Stimulated activated CD4-positive, alpha-beta T cell treated with anti-CD3 and anti-CD28 coated beads, Interleukin-2, amount 100 ng/mL, for 48 hours (primary cell): ENCODE results near the gene SPRTN.

Experiments used
- DNase-seq, 2 donors: peaks; one replicate each; pipeline ENCODE4 v3.0.0-alpha.2; 2020

The SPRTN gene, protein sequence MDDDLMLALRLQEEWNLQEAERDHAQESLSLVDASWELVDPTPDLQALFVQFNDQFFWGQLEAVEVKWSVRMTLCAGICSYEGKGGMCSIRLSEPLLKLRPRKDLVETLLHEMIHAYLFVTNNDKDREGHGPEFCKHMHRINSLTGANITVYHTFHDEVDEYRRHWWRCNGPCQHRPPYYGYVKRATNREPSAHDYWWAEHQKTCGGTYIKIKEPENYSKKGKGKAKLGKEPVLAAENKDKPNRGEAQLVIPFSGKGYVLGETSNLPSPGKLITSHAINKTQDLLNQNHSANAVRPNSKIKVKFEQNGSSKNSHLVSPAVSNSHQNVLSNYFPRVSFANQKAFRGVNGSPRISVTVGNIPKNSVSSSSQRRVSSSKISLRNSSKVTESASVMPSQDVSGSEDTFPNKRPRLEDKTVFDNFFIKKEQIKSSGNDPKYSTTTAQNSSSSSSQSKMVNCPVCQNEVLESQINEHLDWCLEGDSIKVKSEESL

DNA sequence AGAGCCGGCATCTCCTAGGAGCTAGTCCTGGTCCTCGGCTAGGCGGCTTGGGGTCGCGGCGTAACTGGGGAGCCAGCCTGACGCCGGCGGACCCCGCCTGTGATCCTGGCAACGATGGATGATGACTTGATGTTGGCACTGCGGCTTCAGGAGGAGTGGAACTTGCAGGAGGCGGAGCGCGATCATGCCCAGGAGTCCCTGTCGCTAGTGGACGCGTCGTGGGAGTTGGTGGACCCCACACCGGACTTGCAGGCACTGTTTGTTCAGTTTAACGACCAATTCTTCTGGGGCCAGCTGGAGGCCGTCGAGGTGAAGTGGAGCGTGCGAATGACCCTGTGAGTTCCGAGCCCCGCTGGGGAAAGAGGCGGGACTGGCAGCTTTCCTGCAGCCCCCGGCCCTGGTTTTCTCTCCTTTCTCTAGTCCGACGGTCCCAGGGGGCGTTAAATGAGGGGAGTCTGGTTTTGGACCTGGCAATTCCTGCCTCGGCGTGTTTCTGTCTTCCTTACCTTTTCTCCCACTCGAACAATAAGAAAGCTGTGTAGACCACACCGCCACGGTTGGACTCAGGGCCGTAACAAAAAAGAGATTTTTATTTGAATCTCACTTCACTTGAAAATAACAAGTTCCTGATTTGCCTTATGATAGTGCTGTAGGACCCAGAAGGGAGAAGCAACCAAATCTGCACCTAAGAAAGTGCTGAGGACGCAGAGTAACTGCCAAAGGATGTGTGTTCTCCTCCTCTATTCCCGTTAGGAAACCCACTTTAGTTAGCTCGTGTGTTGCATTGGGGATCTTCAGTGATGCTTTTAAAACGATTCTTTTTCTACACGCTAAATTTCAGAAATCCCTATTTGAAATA is at the start of gene SPRTN:
TSS of gene SPRTN (plus strand) at position 24 of the 859 bp plus-strand sequence. CDS start at position 115, 91 bp downstream.
- DNase-seq: no peak

DNA sequence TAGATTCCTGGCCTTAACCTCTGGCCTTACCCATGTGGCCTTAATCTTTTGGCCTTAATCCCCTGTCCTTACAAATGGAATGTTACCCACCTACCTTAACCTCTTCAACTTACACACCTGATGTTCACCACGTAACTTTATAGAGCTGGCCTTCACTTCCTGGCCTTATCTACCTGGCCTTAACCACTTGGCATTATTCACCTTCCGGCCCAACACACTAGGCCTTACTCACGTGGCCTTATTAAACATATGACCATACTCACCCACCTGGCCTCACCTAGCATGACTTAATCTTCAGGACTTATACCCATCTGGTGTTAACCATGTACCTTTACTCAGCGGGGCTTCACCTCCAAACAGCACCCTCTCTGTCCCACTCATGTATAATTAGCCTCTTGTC is 42.2 kb upstream of the SPRTN start:
- no peak for DNase-seq

DNA sequence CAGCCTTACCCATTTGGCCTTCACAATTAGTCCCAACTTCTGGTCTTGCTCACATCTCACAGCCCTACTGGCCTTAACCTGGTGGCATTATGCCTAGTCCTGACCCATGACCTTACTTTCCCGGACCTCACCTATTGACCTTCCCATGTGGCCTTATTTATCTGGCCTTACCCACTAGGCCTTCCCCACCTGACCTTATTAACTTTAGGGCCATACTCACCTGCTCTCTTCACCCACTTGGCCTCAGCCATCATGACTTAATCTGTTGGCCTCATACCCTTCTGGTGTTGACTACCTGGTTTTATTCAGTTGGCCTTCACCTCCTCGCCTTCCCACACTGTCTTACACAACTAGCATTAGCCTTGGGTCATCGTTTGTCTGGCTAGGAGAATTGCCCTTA is 36.1 kb upstream of the SPRTN start:
- DNase-seq: no peak

DNA sequence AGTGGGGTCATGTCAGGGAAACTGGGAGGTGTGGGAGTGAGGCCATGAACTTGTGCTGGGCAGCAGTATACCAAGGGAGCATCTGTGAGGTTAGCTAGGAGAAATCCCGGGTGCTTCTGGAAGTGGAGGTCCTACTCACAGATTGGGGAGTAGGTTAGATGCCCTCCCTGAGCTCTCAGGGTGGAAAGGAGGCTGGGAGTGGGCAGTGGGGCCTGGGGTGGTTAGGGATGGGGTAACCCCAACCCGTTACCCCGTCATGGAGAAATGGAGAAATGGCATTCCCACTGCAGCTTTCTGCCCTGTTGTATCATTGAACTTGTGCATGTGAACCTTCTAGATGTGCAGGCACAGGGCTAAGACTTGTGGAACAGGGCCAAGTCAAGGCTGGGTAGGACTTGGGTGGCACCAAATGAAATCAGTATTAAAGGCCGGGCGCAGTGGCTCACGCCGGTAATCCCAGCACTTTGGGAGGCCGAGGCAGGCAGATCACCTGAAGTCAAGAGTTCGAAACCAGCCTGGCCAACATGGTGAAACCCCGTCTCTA is 27.6 kb upstream of the SPRTN start:
- DNase-seq: no peak

DNA sequence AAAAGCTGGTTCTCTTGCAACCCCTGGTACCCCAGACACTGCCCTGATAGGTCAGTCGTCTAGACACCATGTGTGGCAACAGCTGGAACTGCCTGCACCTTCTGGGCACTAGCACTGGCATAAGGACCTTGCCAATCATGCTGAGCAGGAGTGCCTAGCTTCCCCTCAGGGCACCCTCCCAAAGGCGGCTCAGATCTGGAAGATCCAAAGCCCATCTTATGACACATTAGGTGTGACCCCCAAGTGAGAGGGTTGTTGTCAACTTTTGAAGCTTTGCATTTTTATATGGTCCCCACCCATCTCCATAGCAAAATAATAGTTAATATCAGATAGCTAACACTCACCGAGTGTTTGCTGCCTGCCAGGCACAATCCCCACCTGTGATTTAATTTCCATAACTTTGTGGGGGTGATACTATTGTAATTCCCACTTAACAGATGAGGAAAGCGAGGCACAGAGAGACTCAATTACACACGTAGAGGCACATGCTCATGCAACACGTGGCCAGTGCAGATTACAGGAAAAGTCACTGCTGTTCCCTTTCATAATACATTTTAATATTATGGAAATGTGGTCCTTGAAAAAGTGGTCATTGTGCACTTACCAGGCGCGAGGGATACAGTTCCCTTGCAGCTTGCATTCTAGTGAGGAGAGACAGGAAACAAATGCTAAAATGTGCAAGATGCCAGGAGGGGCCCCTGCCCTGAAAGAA is 26.2 kb upstream of the SPRTN start:
- no peak for DNase-seq

DNA sequence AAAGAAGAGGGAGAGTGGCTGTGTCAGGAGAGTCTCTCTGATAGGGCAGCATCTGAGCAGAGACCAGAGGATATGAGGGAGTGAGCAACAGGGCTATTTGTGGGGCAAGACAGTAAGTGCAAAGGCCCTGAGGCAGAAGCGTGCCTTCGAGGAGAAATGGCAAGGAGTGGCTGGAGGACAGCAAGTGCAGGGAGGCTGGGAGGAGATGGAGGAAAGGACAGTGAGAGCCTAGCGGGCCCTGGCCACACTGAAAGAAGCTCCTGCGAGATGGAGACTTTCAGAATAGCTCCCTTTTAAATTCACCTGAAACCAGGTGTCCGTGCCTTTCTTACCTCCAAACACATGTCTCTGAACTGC is 25.7 kb upstream of the SPRTN start:
- DNase-seq: no peak

DNA sequence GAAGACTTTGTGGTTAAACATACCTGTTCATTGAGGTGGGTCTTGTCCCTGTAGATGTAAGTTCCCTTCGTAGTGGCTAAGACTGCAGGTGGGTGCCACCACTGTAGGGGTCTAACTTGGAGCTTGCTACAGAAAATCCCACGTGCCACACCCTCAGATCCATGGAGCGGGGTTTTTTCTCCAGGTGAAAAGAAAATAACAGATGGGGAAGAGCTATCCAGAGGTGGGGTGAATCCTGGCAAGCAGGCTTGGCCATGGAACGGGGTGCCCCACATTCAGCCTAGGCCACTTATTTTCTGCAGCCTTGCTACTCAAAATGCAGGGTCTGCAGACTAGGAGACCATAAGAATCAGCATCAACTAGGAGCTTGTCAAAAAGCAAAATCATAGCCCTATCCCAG is 24.4 kb upstream of the SPRTN start:
- DNase-seq: no peak

DNA sequence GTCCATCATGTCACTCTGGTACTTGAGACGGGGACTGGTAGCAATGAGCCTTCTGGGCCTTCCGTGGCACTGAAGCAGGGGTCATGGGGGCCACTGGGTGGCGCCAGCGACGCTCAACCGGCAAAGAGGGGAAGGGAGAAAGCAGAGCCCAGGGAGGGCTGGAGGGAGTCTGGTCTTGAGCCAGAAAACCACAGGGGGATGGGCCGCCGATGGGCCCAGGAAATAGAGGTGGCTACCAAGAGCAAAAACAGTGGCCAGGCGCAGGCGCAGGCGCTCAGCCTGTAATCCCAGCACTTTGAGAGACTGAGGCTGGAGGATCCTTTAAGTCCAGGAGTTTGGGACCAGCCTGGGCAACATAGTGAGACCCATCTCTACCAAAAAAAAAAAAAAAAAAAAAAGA is 22.2 kb upstream of the SPRTN start:
- peak in 1 of 2 donors; percentile 41 for DNase-seq

DNA sequence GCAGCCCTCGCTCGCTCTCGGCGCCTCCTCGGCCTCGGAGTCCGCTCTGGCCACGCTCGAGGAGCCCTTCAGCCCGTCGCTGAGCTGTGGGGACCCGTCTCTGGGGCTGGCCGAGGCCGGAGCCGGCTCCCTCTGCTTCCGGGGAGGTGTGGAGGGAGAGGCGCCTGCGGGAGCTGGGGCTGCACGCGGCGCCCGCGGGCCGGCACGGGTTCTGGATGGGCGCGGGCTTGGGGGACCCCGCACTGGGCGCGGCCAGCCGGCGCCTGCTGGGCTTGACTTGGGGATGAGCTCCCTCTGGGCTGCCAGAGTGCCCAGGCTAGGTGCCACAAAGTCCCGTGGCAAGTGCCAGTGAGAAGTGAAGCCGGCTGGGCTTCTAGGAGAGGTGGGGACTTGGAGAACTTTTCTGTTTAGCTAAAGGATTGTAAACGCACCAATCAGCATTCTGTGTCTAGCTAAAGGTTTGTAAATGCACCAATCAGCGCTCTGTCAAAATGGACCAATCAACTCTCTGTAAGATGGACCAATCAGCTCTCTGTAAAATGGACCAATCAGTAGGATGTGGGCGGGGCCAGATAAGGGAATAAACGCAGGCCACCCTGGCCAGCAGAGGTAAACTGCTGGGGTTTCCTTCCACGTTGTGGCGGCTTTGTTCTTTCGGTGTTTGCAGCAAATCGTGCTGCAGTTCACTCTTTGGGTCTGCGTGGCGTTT is 20.6 kb upstream of the SPRTN start:
- no peak for DNase-seq

DNA sequence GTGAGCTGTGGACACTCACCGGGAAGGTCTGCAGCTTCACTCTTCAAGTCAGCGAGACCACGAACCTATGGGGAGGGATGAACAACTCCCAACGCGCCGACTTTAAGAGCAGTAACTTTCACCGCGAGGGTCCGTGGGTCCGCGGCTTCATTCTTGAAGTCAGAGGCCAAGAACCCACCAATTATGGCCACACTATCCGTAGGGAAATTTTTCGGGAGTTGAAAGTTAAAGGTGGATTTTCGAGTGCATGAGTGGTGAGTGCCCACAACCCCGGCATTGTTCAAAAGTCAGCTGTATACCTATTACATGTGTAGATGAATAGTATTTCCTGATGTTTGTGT is 20.1 kb upstream of the SPRTN start:
- DNase-seq: no peak

DNA sequence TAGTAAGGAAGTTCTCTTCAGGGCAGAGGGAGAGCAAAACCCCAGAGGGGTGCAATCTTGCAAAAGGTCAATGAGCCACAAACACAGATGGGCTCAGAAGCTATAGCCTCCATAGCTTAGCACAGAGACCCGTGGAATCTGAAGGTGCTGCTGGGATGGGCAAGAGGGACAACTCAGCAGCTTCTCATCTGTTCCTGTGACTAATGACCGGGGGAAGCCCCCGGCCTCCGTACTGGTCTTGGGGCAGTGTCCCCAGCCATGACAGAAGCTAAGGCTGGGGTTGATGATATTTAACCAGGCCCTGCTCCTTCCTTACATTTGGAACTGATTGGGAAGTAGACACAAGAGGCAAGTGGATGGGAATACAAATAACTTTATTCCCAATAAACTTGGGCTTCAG is 19.5 kb upstream of the SPRTN start:
- DNase-seq: no peak

DNA sequence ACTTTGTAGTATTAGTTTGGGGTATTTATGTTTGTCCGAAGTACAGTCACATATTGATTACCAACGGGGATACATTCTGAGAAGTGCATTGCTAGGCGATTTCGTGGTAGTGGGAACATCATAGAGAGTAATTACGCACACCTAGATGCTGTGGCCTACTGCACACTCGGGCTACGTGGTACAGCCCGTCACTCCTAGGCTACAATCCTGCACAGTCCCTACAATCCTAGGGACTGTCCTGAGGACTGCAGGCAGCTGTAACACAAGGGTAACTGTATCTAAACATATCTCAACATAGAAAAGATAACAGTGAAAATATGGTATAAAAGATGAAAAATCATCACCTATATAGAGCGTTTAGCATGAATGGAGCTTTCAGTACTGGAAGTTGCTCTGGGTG is 19.0 kb upstream of the SPRTN start:
- no peak for DNase-seq

DNA sequence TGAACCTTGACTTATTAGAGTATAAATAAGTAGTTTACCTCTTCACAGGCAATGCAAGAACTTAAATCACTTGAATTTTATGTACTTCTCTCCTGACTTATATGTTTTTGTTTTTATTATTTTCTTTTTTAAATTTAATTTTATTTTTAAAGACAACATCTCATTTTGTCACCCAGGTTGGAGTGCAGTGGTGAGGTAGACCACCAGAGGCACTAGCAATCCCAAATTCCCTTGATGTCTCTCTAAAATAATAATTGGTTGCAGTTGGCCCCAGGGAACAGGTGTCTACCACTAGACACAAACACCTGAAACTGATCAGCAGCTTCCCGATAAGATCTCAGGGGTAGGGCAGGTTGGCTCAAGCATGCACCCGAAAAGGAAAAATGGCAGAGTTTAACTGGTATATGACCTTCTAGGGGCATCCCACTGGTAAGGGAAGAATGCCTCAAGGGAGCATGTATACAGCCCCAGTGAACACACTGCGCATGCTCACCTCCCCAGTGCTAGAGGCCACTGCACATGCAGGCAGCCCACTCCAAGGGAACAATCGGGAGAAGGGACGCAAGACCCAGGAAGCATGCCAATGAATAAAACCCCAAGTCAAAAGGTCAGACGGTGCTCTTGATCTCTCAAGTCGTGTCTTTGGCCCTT is 15.1 kb upstream of the SPRTN start:
- DNase-seq: no peak

DNA sequence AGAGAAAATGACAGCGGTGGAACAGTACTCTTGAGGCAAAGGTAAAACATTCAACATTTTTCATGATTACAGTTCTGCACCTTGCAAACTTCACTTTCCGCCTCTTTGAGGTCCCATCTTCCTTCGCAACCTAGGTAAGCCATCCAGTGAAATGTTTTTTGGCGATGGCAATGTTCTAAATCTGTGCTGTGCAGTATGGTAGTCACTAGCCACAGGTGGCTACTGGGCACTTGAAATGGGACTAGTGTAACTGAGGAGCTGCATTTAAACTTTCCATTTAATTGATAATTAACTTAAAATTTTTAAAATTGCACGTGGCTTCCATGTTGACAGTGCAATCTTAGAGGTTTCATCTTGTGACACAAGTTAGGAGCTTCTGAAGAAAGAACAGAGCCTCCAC is 13.4 kb upstream of the SPRTN start:
- DNase-seq: no peak

DNA sequence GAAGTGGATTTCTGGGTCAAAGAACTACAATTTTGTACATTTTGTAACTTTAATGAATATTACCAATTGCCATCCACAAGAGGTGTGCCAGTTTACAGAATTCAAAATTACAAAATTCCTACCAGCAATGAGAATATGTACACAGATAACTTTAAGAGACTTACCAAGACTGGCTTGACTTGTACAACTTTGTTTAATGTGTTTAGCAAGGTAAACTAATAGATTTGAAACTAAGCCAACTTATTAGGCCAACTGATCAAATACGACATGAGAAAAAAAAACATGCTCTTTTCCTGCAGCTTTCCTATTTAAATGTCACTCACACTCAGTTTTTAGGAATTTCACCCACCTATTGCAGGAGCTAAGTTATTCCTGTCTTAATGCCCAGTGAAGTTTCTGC is 11.8 kb upstream of the SPRTN start:
- no peak for DNase-seq

DNA sequence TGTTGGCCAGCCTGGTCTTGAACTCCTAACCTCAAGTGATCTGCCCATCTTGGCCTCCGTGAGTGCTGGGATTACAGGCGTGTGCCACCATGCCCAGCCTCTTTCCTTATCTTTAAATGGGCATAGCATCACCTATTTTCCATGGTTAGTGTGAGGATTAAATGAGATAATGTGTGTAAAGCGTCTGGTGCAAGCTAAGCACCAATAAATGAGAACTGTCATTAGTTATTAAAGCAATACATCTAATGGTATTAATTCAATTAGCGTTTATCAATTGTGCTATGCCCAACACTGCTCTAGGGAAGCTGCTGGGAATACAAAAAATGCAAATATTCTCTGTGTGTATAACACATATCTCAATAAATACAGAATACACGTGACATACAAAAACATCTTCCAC is 10.5 kb upstream of the SPRTN start:
- DNase-seq: no peak

DNA sequence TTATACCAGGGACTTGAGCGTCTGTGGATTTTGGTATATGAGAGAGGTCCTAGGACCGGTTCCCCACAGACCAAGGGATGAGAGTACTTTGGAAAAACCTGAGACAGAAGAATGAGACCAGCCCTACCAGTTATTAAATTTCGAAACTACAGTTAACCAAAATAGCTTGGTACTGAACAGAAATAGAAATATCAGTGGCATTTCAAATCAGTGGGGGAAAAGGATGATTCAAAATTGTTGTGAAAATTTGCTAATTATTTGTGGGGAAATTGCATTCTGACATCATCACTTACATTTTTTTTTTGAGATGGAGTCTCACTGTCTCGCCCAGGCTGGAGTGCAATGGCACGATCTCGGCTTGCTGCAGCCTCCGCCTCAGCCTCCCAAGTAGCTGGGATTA is 8.6 kb upstream of the SPRTN start:
- DNase-seq: no peak

DNA sequence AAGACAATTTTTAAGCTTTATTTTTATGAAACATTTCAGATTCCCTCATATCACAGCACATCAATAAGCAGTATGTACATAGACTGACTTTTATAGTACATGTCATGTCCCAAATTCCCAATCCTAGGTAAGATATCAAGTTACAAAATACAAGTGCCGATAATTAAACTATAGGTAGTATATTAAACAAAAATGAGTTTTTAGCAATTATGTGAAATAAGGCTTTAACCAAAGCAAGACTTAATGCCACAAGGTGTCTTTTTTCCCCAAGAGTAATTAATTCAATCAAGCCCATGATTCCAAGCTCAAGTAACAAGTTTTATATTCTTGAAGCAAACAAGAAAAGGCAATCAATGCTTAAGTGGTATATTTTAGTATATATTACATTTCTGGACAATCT is 5.3 kb upstream of the SPRTN start:
- DNase-seq: no peak

DNA sequence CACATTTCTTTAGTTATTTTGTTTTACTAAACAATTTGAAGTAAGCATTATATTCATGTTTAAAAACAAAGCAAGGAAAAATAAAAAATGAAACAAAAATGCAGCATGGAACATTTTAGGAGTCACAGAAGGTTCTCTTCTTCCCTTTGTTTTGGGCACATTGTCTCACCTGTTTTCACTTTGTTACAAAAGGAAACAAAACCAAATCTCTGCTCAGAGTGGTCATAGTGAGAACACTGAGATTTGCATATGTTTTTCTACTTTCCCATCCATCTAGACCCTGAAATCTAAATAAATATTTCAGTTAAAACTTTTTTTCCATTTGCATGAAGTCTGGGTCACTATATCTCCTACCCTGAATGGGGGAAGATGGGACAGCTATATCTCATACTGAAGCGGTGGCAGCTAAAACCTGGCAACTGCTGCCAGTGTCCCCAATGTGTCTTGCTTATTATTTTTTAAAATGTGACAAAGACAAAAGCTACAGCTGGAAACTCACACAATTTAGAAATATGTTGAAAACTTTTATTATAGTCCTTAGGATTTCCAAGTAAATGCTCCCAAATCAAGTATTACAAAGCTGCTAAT is 3.9 kb upstream of the SPRTN start:
- no peak for DNase-seq

DNA sequence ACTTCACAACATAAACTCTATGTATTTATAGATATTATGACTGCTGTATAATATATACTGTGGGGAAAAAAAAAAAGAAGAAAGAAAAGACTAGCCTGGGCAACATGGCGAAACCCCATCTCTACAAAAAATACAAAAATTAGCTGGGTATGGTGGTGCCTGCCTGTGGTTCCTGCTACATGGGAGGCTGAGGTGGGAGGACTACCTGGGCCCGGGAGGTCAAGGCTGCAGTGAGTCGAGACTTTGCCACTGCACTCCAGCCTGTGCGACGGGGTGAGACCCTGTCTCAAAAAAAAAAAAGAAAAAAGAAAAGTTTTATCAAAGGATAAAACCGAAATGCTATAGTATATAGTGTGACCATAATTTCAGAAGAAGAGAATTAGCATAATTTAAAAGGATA is 3.1 kb upstream of the SPRTN start:
- DNase-seq: no peak
